Bone marrow (tissue), 2 donors: ENCODE data around the gene NCOA3.
"Not testable (repeated sequence)": the region's sequence is repeated elsewhere in the genome, so short reads cannot be mapped to it uniquely, and the experiment has no call there.

Experiments
- DNase-seq, 2 donors: peaks; one replicate each; lab custom pipeline; 2025; lab: John Stamatoyannopoulos, UW

NCOA3 gene

DNA sequence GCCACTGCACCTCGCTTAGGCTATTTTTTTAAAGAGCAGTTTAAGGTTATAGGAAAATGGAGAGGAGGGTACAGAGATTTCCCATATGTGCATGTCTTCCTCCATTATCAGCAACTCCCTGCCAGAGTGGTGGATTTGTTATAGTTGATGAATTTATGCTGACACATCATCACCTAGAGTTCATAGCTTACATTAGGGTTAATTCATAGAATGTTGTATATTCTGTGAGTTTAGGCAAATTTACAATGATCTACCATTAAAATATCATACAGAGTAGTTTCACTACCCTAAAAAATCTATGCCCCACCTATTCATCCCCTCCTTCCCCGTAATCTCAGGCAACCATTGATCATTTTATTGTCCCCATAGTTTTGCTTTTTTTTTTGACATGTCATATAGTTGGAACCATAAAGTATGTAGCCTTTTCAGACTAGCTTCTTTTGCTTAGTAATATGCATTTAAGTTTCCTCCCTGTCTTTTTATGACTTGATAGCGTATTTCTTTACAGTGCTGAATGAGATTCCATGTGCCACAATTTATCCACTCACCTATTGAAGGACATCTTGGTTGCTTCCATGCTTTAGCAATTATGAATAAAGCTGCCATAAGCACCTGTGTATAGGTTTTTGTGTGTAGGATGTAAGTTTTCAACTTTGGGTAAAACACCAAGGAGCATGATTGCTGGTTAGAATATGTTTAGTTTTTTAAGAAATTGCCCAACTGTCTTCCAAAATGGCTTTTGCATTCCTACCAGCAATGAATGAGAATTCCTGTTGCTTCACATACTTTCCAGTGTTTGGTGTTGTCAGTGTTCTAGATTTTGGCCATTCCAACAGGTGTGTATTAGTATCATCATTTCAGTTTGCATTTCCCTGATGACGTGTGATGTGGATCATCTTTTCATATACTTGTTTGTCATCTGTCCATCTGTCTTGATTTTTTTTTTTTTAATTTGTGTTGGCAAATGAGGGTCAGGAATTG lies 60.2 kb downstream of the NCOA3 start:
- no peak for DNase-seq

DNA sequence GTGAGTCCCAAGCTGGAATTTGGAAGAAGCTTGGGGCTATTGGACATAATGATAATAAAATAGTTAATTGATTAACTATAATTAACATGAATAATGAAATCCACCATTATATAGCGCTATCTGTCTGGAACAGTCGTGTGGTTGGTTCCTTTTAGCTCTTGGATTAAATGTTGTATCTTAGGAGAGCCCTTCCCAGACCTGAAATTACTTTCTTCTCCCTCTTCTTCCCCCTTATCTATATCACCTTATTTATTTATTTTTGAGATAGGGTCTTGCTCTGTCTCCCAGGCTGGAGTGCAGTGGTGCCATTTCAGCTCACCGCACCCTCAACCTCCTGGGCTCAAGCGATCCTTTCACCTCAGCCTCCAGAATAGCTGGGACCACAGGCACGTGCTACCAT lies 64.6 kb downstream of the NCOA3 start:
- no peak for DNase-seq

GRCh38 chr20:47568019-47568418 lies 66.3 kb downstream of the NCOA3 start:
- no peak for DNase-seq

- DNase-seq, result no peak
Measured at GRCh38 chr20:47568837-47569410, 67.2 kb downstream of the NCOA3 start.

DNA sequence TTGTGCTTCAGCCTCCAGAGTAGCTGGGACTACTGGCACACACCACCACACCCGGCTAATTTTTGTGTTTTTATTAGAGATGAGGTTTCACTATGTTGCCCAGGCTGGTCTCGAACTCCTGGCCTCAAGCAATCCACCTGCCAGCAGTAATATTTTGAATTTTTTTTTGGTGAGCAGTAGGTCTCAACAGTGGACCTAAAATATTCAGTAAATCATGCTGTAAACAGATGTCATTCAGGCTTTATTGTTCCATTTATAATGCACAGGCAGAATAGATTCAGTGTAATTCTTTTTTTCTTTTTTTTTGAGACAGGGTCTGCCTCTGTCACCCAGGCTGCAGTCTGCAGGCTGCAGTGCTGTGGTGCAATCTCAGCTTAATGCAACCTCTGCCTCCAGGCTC lies 69.7 kb downstream of the NCOA3 start:
- DNase-seq, result no peak

DNA sequence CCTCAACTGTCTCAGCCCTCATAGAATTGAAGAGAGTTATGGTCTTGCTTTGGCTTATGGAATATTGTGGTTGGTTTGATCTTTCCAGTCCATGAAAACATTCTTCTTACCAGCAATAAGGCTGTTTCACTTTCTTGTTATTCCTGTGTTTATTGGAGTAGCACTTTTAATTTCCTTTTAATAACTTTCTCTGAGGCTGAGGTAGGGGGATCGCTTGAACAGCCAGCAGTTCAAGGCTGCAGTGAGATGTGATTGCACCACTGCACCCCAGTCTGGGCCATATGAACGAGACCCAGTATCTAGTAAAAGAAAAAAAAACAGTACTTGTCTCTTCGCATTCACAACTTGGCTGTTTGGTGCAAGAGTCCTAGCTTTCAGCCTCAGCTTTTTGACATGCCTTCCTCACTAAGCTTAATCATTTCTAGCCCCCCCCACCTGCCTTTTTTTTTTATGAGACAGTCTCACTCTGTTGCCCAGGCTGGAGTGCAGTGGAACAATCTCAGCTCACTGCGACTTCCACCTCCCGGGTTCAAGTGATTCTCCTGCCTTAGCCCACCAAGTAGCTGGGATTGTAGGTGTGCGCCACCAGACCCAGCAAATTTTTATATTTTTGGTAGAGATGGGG lies 70.5 kb downstream of the NCOA3 start:
- no peak for DNase-seq

- DNase-seq, result no peak
Measured at GRCh38 chr20:47573559-47573958, 71.9 kb downstream of the NCOA3 start.

GRCh38 chr20:47574616-47575364 lies 73.1 kb downstream of the NCOA3 start:
- DNase-seq, result no peak

GRCh38 chr20:47576516-47577033 lies 74.9 kb downstream of the NCOA3 start:
- peak in 1 of 2 donors; percentile 30 for DNase-seq

DNA sequence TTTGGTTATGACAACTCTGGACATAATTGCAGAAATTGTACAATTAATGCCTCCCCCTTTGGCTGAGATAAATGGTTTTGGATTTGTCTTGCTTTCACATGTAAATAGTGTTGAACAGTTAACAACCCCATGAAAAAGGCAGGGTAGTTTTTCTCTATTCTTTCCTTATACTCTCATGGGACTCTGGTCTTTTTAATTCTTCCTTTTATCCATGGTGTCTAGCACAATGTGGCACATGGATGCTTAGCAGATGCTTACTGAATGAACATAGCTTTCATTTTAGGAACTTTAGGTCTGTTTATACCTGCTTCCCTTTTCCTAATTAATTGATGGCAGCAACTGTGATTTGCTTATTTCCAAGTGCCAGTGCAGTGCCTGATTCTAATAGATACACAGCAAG lies 75.6 kb downstream of the NCOA3 start:
- no peak for DNase-seq

GRCh38 chr20:47578543-47578942 lies 76.9 kb downstream of the NCOA3 start:
- no peak for DNase-seq

GRCh38 chr20:47580686-47581085 lies 79.0 kb downstream of the NCOA3 start:
- DNase-seq, result not testable (repeated sequence)

DNA sequence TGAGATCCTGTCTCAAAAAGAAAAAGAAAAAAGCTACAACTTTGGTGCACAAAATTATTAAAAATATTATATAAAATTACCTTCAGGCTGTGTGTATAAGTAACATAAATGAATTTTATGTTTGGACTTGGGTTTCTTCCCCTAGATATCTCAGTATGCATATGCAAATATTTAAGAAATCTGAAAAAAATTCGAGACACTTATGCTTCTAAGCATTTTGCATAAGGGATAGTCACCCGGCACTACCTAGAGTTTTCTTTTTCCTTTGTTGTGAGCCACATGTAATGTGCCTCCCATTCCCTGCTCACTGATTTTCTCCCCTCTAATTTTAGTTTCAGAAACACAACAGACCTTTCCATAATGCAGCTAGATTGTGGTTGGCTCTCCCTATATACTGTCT lies 79.4 kb downstream of the NCOA3 start:
- no peak for DNase-seq

- DNase-seq, result no peak
Measured at GRCh38 chr20:47583551-47583950, 81.9 kb downstream of the NCOA3 start.

- no peak for DNase-seq
Measured at GRCh38 chr20:47585087-47585747, 83.5 kb downstream of the NCOA3 start.

GRCh38 chr20:47586649-47587294 lies 85.1 kb downstream of the NCOA3 start:
- DNase-seq, result no peak

GRCh38 chr20:47588158-47588557 lies 86.5 kb downstream of the NCOA3 start:
- no peak for DNase-seq

DNA sequence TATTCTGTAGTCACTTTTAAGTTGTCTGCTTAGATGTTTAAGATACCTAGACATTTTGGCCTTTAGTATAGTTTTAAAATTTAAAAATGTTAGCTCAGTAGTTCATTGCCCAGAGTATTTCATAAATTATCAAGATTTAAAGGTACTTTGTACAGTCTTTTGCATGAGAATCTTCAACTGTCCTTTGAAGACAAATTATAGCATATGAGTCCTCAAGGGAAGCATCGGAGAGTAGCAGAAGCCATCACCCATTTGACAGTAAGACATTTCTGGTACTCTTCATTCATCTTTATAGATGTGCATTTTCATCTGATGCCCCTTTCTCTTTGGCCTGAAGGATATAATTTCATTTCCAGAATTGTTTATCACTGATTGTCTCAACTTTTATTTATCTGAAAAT lies 89.5 kb downstream of the NCOA3 start:
- no peak for DNase-seq

DNA sequence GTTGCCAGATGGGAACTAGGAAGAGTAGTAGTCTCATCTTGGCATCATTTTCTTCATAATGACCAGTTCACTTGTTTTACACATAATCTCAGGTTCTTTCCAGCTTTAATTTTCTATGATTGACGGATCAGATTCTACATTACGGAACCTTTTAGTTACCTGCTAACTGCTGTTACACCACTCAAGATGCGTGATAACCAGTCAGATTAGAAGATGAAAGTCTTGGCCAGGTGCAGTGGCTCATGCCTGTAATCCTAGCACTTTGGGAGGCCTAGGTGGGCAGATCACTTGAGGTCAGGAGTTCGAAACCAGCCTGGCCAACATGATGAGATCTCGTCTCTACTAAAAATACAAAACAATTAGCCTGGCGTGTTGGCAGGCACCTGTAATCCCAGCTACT lies 92.5 kb downstream of the NCOA3 start:
- DNase-seq, result no peak

GRCh38 chr20:47595138-47595537 lies 93.5 kb downstream of the NCOA3 start:
- DNase-seq, result not testable (repeated sequence)

DNA sequence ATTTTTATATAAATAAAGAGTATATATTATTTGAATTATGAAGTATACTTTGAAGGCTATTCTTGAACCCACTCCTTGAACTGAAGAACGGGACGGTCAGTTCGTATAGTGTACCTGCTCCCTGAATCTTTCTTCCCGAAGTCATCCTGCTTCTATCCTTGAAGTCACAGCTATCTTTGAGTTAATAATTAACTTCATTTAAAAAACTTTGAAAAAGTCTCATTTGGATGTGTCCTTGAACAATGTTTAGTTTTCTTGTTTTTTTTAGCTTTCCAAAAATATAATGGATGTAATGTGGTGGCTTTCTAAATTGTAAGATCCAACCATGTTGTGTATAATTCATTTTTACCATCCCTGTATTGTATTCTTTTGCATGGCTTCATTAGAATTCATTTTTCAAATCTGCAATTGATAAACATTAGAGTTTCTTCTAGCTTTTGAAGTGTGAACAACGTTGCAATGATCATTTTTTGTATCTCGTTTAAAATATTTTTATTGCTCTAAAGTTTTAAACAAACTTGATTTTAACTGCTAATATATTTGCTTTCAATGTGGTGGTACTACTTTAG lies 94.4 kb downstream of the NCOA3 start:
- DNase-seq, result no peak
